Upper lobe of left lung (tissue), 6 donors: ENCODE results near the gene ILDR2. TPM values are rescaled to one million over a fixed set of nuclear protein-coding genes. Genes with fewer than 3 reads are reported as not detected.

Experiments
- ATAC-seq, 2 donors: fragments of 200-7000 bp; cut with Tn5 transposase; one replicate each; pipeline ENCODE4 v1.9.1; 2022; ENCODE audit warnings: mild to moderate bottlenecking in 2 of 2, moderate library complexity in 2 of 2; ENCODE audit not compliant: low FRiP score in 2 of 2
- DNase-seq, 2 donors: peaks; one replicate each; pipeline ENCODE4 v3.0.0-alpha.2; 2019 to 2020
- H3K27ac ChIP-seq, 4 donors: fragments of 200-600 bp; sonication (generic); one replicate each; pipeline ENCODE4 v1.5.1; 2016 to 2019
- H3K27me3 ChIP-seq, 4 donors: fragments of 200-600 bp; sonication (generic); one replicate each; pipeline ENCODE4 v1.5.1; 2017 to 2019
- H3K36me3 ChIP-seq, 4 donors: fragments of 200-600 bp; sonication (generic); one replicate each; pipeline ENCODE4 v1.5.1; 2016 to 2019
- H3K4me1 ChIP-seq, 4 donors: fragments of 200-600 bp; sonication (generic); one replicate each; pipeline ENCODE4 v1.5.1; 2018 to 2019
- H3K4me3 ChIP-seq, 4 donors: fragments of 200-600 bp; sonication (generic); one replicate each; pipeline ENCODE4 v1.5.1; 2017 to 2019; ENCODE audit warnings: mild to moderate bottlenecking in 2 of 4, moderate library complexity in 1 of 4
- H3K9me3 ChIP-seq, 4 donors: fragments of 200-600 bp; sonication (generic); one replicate each; pipeline ENCODE4 v1.5.1; 2018 to 2019
- EP300 ChIP-seq, 4 donors: sonication (generic); formaldehyde crosslinking; IDR thresholded peaks; one replicate each; pipeline ENCODE4 v1.5.1; 2017; ENCODE audit warnings: antibody characterized with exemption in 4 of 4, control low read depth in 2 of 4
- POLR2A ChIP-seq, 4 donors: fragments of 450-650 bp; IDR thresholded peaks; one replicate each; pipeline ENCODE4 v1.5.1; 2016 to 2017; ENCODE audit warnings: antibody characterized with exemption in 4 of 4, mild to moderate bottlenecking in 2 of 4
- POLR2AphosphoS5 ChIP-seq, 2 donors: sonication (generic); formaldehyde crosslinking; IDR thresholded peaks; one replicate each; pipeline ENCODE4 v1.5.1; 2017; ENCODE audit warnings: antibody characterized with exemption in 2 of 2
- WGBS, 2 donors: methylation state at CpG; one replicate each; pipeline ENCODE4 v1.1.5; 2017 to 2018; 5-methylcytosine and 5-hydroxymethylcytosine counted together
- total RNA-seq, 6 donors: library from RNA; depleted of rRNA in 4 of 6; stranded (reverse); fragments of >200 nt in 4 of 6; gene quantifications; one replicate each; pipeline versions ENCODE4 v1.1.0 to v1.2.1, GENCODE V29; 2016 to 2021
- TF ChIP-seq, protein P1 (sequence below), 6 experiments: fragments of 450-650 bp in 4 of 6; fragments of 200-600 bp in 2 of 6; sonication (generic) in 2 of 6; IDR thresholded peaks; one replicate each; pipeline ENCODE4 v1.5.1; 2016 to 2019; ENCODE audit warnings: antibody characterized with exemption in 6 of 6
- donor health status: DM: no; HTN: no; CAD: no; lungs with moderate emphysema.
- donor health status: DM: no; HTN: yes; CAD: no; lungs with severe emphysema.

ILDR2 gene
- total RNA-seq, 6 donors from 2014 or later = under 0.01 to 3.3 (median 0.84) TPM

DNA sequence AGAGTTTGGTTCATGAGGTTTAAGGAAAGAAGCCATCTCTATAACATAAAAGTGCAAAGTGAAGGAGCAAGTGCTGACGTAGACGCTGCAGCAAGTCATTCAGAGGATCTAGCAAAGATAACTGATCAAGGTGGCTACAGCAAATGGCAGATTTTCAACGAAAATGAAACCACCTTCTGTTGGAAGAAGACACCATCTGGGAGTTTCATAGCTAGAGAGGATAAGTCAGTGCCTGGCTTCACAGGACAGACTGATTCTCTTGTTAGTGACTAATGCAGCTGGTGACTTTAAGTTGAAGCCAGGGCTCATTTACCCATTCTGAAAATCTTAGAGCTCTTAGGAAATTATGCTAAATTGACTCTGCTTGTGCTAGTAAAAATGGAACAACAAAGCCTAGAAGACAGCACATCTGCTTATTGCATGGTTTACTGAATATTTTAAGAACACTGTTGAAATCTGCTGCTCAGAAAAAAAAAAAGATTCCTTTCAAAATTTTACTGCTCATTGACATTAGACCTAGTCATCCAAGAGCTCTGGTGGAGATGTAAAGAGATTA is 24.2 kb upstream of the ILDR2 start:
- DNase-seq = no peak
- Histone ChIP-seq H3K9me3 (peaks cover 0 to 8% (median 0%) of the 10 kb centered on the region in 4 donors), H3K27me3 (no peaks in the 10 kb centered on the region), H3K4me3 (no peak overlapping the region), H3K4me1 (no peaks in the 10 kb centered on the region), H3K36me3 (no peaks in the 10 kb centered on the region), H3K27ac (no peak overlapping the region)
- ATAC-seq = no peak
- 70 to 75% methylated on average over 3 of the region's 3 CpGs for WGBS, 2 donors
- TF ChIP-seq POLR2A (IDR thresholded peaks at IDR 0.05) = no peak
- TF ChIP-seq, protein P1, sequence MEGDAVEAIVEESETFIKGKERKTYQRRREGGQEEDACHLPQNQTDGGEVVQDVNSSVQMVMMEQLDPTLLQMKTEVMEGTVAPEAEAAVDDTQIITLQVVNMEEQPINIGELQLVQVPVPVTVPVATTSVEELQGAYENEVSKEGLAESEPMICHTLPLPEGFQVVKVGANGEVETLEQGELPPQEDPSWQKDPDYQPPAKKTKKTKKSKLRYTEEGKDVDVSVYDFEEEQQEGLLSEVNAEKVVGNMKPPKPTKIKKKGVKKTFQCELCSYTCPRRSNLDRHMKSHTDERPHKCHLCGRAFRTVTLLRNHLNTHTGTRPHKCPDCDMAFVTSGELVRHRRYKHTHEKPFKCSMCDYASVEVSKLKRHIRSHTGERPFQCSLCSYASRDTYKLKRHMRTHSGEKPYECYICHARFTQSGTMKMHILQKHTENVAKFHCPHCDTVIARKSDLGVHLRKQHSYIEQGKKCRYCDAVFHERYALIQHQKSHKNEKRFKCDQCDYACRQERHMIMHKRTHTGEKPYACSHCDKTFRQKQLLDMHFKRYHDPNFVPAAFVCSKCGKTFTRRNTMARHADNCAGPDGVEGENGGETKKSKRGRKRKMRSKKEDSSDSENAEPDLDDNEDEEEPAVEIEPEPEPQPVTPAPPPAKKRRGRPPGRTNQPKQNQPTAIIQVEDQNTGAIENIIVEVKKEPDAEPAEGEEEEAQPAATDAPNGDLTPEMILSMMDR (IDR thresholded peaks at IDR 0.05) = no peak
- TF ChIP-seq POLR2AphosphoS5 (IDR thresholded peaks at IDR 0.05) = no peak
- no peak for TF ChIP-seq EP300 (IDR thresholded peaks at IDR 0.05)

DNA sequence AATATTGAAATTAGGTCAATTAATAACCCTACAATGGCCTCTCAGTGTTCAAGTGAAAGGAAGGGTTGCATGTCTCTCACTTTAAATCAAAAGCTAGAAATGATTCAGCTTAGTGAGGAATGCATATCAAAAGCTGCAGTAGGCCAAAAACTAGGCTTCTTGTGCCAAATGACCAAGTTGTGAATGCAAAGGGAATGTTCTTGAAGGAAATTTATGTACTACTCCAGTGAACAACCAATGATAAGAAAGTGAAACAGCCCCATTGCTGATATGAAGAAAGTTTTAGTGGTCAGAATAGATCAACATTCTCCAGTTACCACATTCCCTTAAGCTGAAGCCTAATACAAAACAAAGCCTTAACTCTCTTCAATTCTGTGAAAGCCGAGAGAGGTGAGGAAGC is 23.7 kb upstream of the ILDR2 start:
- ATAC-seq (no peak), DNase-seq (no peak)
- Histone ChIP-seq H3K9me3 (peaks cover 0 to 8% (median 0%) of the 10 kb centered on the region in 4 donors), H3K27ac (no peak overlapping the region), H3K4me1 (no peaks in the 10 kb centered on the region), H3K4me3 (no peak overlapping the region), H3K27me3 (no peaks in the 10 kb centered on the region), H3K36me3 (no peaks in the 10 kb centered on the region)
- WGBS, 2 donors = 68 to 87% methylated on average over 1 of the region's 1 CpG
- no peak for TF ChIP-seq POLR2AphosphoS5 (IDR thresholded peaks at IDR 0.05)
- no peak for TF ChIP-seq EP300 (IDR thresholded peaks at IDR 0.05)
- TF ChIP-seq, protein P1 (IDR thresholded peaks at IDR 0.05) = no peak
- no peak for TF ChIP-seq POLR2A (IDR thresholded peaks at IDR 0.05)

DNA sequence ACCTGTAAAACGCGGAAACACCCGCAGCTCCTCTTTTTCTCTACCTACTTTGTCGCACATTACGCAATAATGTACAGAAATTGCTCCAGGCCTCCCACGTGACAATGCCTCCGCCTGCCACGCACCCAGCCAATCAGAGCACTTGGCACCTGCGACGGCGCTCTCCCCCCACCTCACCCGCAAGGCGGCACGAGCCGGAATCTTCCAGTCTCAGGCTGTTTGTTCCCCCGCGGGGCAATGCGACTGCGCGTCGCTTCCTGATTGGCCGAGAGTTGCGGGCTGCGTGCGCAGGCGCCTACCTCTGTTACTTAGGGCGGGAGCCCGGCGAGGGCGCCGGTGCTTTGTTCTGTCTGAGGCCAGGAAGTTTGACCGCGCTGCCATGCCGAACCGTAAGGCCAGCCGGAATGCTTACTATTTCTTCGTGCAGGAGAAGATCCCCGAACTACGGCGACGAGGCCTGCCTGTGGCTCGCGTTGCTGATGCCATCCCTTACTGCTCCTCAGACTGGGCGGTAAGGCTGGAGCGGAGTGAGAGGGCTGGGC is 13.7 kb upstream of the ILDR2 start, which contains the start of gene MAEL:
MAEL (plus strand) TSS at position 307 of the 542 bp plus-strand sequence; CDS start at position 380, 73 bp downstream.
- TF ChIP-seq EP300 (IDR thresholded peaks at IDR 0.05) (no peak), POLR2AphosphoS5 (IDR thresholded peaks at IDR 0.05) (no peak), POLR2A (IDR thresholded peaks at IDR 0.05) (no peak)
- TF ChIP-seq, protein P1 (IDR thresholded peaks at IDR 0.05) = no peak
- peak in 1 of 2 donors; percentile 81 for DNase-seq

DNA sequence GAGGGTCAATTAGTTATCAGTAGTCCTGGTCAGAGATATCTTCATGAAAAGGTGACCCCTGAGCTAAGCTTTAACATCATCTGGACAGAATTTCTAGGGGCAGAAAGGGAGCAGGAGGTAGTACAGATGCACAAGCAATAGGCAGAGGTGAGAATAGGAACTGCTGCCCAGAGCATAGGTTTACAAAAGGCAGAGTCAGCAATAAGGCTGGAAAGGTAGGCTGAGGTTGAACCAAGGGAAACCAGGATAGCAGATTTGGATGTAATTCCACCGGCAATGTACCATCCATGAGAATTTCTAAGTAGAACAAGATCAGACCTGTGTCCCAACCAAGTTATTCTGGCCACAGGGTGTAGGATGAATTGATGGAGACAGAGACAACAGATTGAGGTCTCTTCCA is 6.2 kb upstream of the ILDR2 start:
- Histone ChIP-seq H3K27me3 (no peaks in the 10 kb centered on the region), H3K36me3 (no peaks in the 10 kb centered on the region), H3K9me3 (no peaks in the 10 kb centered on the region), H3K27ac (no peak overlapping the region), H3K4me3 (no peak overlapping the region), H3K4me1 (no peaks in the 10 kb centered on the region)
- no peak for ATAC-seq
- no peak for DNase-seq
- TF ChIP-seq POLR2AphosphoS5 (IDR thresholded peaks at IDR 0.05) (no peak), EP300 (IDR thresholded peaks at IDR 0.05) (no peak), POLR2A (IDR thresholded peaks at IDR 0.05) (no peak)
- TF ChIP-seq, protein P1 (IDR thresholded peaks at IDR 0.05) = no peak
- WGBS, 2 donors = 93 to 94% methylated on average over 1 of the region's 1 CpG

More for the DNA sequence above, 13.7 kb upstream of the ILDR2 start, which contains the start of gene MAEL:
- Histone ChIP-seq H3K27me3 (no peaks in the 10 kb centered on the region), H3K36me3 (no peaks in the 10 kb centered on the region), H3K4me1 (no peaks in the 10 kb centered on the region), H3K27ac (no peak within 1 kb of the TSS), H3K9me3 (no peaks in the 10 kb centered on the region), H3K4me3 (no peak within 1 kb of the TSS)
- no peak for ATAC-seq
- 93% methylated on average over 45 of the region's 45 CpGs for WGBS, 2 donors

DNA sequence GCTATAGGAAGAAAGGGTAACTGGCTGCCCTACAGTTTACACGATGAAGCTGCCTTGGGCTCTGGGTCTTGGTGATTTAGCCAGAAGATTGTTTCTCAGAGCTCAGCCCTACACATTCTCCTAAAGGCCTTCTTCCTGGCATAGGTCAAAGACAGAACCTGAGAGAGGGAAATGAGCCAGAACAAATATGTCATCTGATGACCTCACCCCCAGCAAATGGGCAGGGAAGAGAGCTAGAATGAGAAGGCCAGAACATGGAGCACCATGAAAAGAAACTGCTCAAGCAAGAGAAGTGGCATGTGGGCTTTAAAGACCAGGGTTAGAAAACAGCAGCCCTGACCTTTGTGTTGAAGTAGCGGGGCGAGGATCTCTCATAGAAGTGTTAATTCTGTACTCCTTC is 5.5 kb upstream of the ILDR2 start:
- WGBS, 2 donors = 88 to 93% methylated on average over 3 of the region's 3 CpGs
- Histone ChIP-seq H3K27me3 (peaks cover 0 to 1% (median 0%) of the 10 kb centered on the region in 4 donors), H3K4me1 (peaks cover 0 to 4% (median 2%) of the 10 kb centered on the region in 4 donors), H3K4me3 (no peak overlapping the region), H3K9me3 (no peaks in the 10 kb centered on the region), H3K36me3 (no peaks in the 10 kb centered on the region), H3K27ac (no peak overlapping the region)
- TF ChIP-seq POLR2A (IDR thresholded peaks at IDR 0.05) = no peak
- TF ChIP-seq, protein P1 (IDR thresholded peaks at IDR 0.05) = no peak
- no peak for TF ChIP-seq POLR2AphosphoS5 (IDR thresholded peaks at IDR 0.05)
- no peak for TF ChIP-seq EP300 (IDR thresholded peaks at IDR 0.05)
- ATAC-seq (no peak), DNase-seq (no peak)
